Lung (tissue), 12 donors: ENCODE results near the gene APPL2. TPM values are rescaled to one million over a fixed set of nuclear protein-coding genes. Genes with fewer than 3 reads are reported as not detected.

Source experiments
- ATAC-seq: fragments of 200-7000 bp; cut with Tn5 transposase; one replicate; pipeline ENCODE4 v1.9.1; 2020; ENCODE audit warnings: moderate number of reproducible peaks; ENCODE audit not compliant: insufficient read depth, low FRiP score
- DNase-seq, 3 donors: peaks; one replicate each; pipeline ENCODE4 v3.0.0-alpha.2; 2013 to 2017
- H3K27ac ChIP-seq, 2 donors: one replicate each; pipeline ENCODE4 v1.5.1; 2013; ENCODE audit warnings: mild to moderate bottlenecking in 2 of 2, moderate library complexity in 2 of 2, control low read depth in 1 of 2, inconsistent platforms in 1 of 2, low read depth in 1 of 2, low read length in 1 of 2
- H3K27me3 ChIP-seq, 3 donors: one replicate each; pipeline ENCODE4 v1.5.1; 2013; ENCODE audit warnings: low read length in 2 of 3; ENCODE audit not compliant: control insufficient read depth in 3 of 3, insufficient read depth in 3 of 3
- H3K36me3 ChIP-seq, 4 donors: one replicate each; pipeline ENCODE4 v1.5.1; 2013; ENCODE audit warnings: low read length in 4 of 4, mild to moderate bottlenecking in 1 of 4, moderate library complexity in 1 of 4; ENCODE audit not compliant: control insufficient read depth in 4 of 4, insufficient read depth in 4 of 4
- H3K4me1 ChIP-seq, 5 donors: one replicate each; pipeline ENCODE4 v1.5.1; 2013; ENCODE audit warnings: low read length in 5 of 5, mild to moderate bottlenecking in 2 of 5, moderate library complexity in 1 of 5; ENCODE audit not compliant: control insufficient read depth in 5 of 5, insufficient read depth in 5 of 5
- H3K4me3 ChIP-seq: one replicate; pipeline ENCODE4 v1.5.1; 2013; ENCODE audit warnings: mild to moderate bottlenecking, control low read depth, moderate library complexity
- H3K9ac ChIP-seq, 2 donors: one replicate each; pipeline ENCODE4 v1.5.1; 2013; ENCODE audit warnings: low read length in 2 of 2, control low read depth in 1 of 2; ENCODE audit not compliant: insufficient read depth in 1 of 2
- H3K9me3 ChIP-seq, 4 donors: one replicate each; pipeline ENCODE4 v1.5.1; 2013; ENCODE audit warnings: low read length in 3 of 4, mild to moderate bottlenecking in 1 of 4, moderate library complexity in 1 of 4; ENCODE audit not compliant: control insufficient read depth in 4 of 4, insufficient read depth in 3 of 4
- WGBS, 2 donors: extraction: QIAGEN DNeasy Blood & Tissue Kit; methylation state at CpG; one replicate each; pipeline ENCODE4 v1.1.7; 2013; 5-methylcytosine and 5-hydroxymethylcytosine counted together
- polyA plus RNA-seq, 2 donors: library from polyadenylated mRNA; stranded (reverse); fragments of 200-250 nt; gene quantifications; one replicate each; pipeline ENCODE4 v1.2.1, GENCODE V29; 2013
- total RNA-seq, 2 donors: library from RNA; depleted of rRNA in 1 of 2; stranded (reverse); fragments of >200 nt in 1 of 2; gene quantifications; one replicate each; pipeline ENCODE4 v1.2.1, GENCODE V29; 2014 to 2021
- TF ChIP-seq, protein P1 (sequence below): IDR thresholded peaks from 2 replicates; pipeline ENCODE4 v1.5.1; 2012; ENCODE audit warnings: mild to moderate bottlenecking; ENCODE audit errors: control extremely low read depth, extremely low read depth
- donor health status: control.
- donor health status: control.
- donor health status: Bipolar disorder and iron deficiency.
- donor health status: healthy.
- donor health status: DM: yes; HTN: yes; CAD: no.

The APPL2 gene
- total and polyA plus RNA-seq, 4 donors = 11.8 to 89.5 (median 26.5) TPM

DNA sequence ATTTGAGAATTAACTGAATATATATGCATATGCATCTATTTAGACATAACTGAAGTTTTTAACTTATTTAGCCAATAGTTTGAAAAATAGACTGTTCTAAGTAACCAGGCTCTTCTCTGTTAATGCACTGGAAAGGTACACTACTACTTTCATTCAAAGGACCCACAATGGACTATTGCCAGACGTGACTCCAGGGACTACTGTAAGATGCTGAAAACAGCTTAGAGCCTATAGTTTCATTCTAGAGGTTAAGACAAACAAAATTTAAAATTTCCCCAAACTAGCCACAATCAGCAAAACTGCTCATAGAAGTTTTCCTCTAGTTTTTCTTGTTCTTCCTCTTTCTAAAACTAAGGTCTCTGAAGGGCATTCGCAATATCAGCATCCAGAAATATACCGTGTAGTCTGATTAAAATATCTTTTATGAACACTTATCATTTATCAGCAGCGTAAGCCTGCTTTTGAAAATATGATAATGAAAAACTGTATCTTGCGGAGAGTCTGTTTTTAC is 10.4 kb downstream of the APPL2 start:
- no peak overlapping the region for H3K9ac ChIP-seq
- H3K27me3 ChIP-seq = no peaks in the 10 kb centered on the region
- DNase-seq = no peak
- peaks cover 8 to 26% (median 22%) of the 10 kb centered on the region in 4 donors for H3K36me3 ChIP-seq
- ATAC-seq = no peak
- no peaks in the 10 kb centered on the region for H3K9me3 ChIP-seq
- no peak overlapping the region for H3K27ac ChIP-seq
- TF ChIP-seq, protein P1, sequence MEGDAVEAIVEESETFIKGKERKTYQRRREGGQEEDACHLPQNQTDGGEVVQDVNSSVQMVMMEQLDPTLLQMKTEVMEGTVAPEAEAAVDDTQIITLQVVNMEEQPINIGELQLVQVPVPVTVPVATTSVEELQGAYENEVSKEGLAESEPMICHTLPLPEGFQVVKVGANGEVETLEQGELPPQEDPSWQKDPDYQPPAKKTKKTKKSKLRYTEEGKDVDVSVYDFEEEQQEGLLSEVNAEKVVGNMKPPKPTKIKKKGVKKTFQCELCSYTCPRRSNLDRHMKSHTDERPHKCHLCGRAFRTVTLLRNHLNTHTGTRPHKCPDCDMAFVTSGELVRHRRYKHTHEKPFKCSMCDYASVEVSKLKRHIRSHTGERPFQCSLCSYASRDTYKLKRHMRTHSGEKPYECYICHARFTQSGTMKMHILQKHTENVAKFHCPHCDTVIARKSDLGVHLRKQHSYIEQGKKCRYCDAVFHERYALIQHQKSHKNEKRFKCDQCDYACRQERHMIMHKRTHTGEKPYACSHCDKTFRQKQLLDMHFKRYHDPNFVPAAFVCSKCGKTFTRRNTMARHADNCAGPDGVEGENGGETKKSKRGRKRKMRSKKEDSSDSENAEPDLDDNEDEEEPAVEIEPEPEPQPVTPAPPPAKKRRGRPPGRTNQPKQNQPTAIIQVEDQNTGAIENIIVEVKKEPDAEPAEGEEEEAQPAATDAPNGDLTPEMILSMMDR = no peak
- peaks cover 0 to 17% (median 3%) of the 10 kb centered on the region in 5 donors for H3K4me1 ChIP-seq
- 37 to 70% methylated on average over 5 of the region's 5 CpGs for WGBS, 2 donors
- H3K4me3 ChIP-seq = no peak overlapping the region

- peaks cover 0 to 20% (median 4%) of the 10 kb centered on the region in 5 donors for H3K4me1 ChIP-seq
- no peaks in the 10 kb centered on the region for H3K27me3 ChIP-seq
- no peak for DNase-seq
- WGBS, 2 donors = 93 to 96% methylated on average over 4 of the region's 4 CpGs
- no peak overlapping the region for H3K9ac ChIP-seq
- peaks cover 8 to 32% (median 24%) of the 10 kb centered on the region in 4 donors for H3K36me3 ChIP-seq
- H3K27ac ChIP-seq = no peak overlapping the region
- no peak overlapping the region for H3K4me3 ChIP-seq
- ATAC-seq = no peak
- no peaks in the 10 kb centered on the region for H3K9me3 ChIP-seq
- TF ChIP-seq, protein P1 = no peak
Measured at GRCh38 chr12:105224399-105224798, 11.6 kb downstream of the APPL2 start.

GRCh38 chr12:105223884-105224283 is 12.1 kb downstream of the APPL2 start:
- Histone ChIP-seq H3K27ac (no peak overlapping the region), H3K9ac (no peak overlapping the region), H3K27me3 (no peaks in the 10 kb centered on the region), H3K36me3 (peaks cover 7 to 33% (median 21%) of the 10 kb centered on the region in 4 donors), H3K4me1 (peaks cover 0 to 24% (median 4%) of the 10 kb centered on the region in 5 donors), H3K4me3 (no peak overlapping the region), H3K9me3 (no peaks in the 10 kb centered on the region)
- ATAC-seq = no peak
- TF ChIP-seq, protein P1 = no peak
- WGBS, 2 donors = 91% methylated on average over 4 of the region's 4 CpGs
- DNase-seq = no peak

- Histone ChIP-seq H3K27ac (no peak overlapping the region), H3K4me3 (no peak overlapping the region), H3K4me1 (peaks cover 0 to 28% (median 4%) of the 10 kb centered on the region in 5 donors), H3K36me3 (peaks cover 2 to 33% (median 22%) of the 10 kb centered on the region in 4 donors), H3K27me3 (no peaks in the 10 kb centered on the region), H3K9ac (no peak overlapping the region), H3K9me3 (no peaks in the 10 kb centered on the region)
- TF ChIP-seq, protein P1 = no peak
- ATAC-seq (no peak), DNase-seq (no peak)
- 82 to 87% methylated on average over 4 of the region's 4 CpGs for WGBS, 2 donors
Measured at GRCh38 chr12:105223352-105223845, 12.6 kb downstream of the APPL2 start.
